Osteoblast (primary cell): ENCODE results near the gene GAL. TPM values are rescaled to one million over a fixed set of nuclear protein-coding genes. Genes with fewer than 3 reads are reported as not detected.
"Not testable (repeated sequence)": the region's sequence is repeated elsewhere in the genome, so short reads cannot be mapped to it uniquely, and the experiment has no call there.

ENCODE experiments used
- DNase-seq: peaks from one replicate; pipeline ENCODE4 v3.0.0; 2011; ENCODE audit warnings: low spot score, mixed read lengths; ENCODE audit not compliant: insufficient read length; ENCODE audit errors: missing footprints
- H2AFZ ChIP-seq: 2 replicates; pipeline ENCODE4 v1.6.0; 2011; ENCODE audit warnings: mild to moderate bottlenecking, low read length
- H3K27ac ChIP-seq: 2 replicates; pipeline ENCODE4 v1.5.1; 2011; ENCODE audit warnings: mild to moderate bottlenecking, low read depth, low read length, moderate library complexity
- H3K27me3 ChIP-seq: 2 replicates; pipeline ENCODE4 v1.6.0; 2012; ENCODE audit warnings: mild to moderate bottlenecking, control low read depth, inconsistent platforms, low read length, moderate library complexity; ENCODE audit not compliant: insufficient read depth
- H3K36me3 ChIP-seq: 2 replicates; pipeline ENCODE4 v1.5.1; 2011; ENCODE audit warnings: mild to moderate bottlenecking, low read length, control low read depth, moderate library complexity; ENCODE audit not compliant: insufficient read depth
- H3K4me1 ChIP-seq: 2 replicates; pipeline ENCODE4 v1.5.1; 2011; ENCODE audit warnings: mild to moderate bottlenecking, low read length, control low read depth, moderate library complexity; ENCODE audit not compliant: insufficient read depth
- H3K4me2 ChIP-seq: 2 replicates; pipeline ENCODE4 v1.6.0; 2011; ENCODE audit warnings: mild to moderate bottlenecking, low read length; ENCODE audit not compliant: insufficient read depth
- H3K4me3 ChIP-seq: fragments of 200-600 bp; sonication (generic); 3 replicates; pipeline ENCODE4 v1.5.1; 2012; ENCODE audit warnings: mild to moderate bottlenecking, low read length, inconsistent platforms; ENCODE audit not compliant: insufficient read depth
- H3K79me2 ChIP-seq: 2 replicates; pipeline ENCODE4 v1.6.0; 2012; ENCODE audit warnings: mild to moderate bottlenecking, low read length, control low read depth, inconsistent platforms; ENCODE audit not compliant: insufficient read depth
- H3K9me3 ChIP-seq: 2 replicates; pipeline ENCODE4 v1.5.1; 2011; ENCODE audit warnings: low read depth, low read length, control low read depth
- H4K20me1 ChIP-seq: 2 replicates; pipeline ENCODE4 v1.6.0; 2012; ENCODE audit warnings: mild to moderate bottlenecking, low read length, control low read depth; ENCODE audit not compliant: insufficient read depth
- CTCF ChIP-seq: IDR thresholded peaks from 2 replicates; pipeline ENCODE4 v1.5.1; 2011; ENCODE audit warnings: mild to moderate bottlenecking, low read depth, low read length, moderate library complexity; ENCODE audit errors: extremely low read depth
- total RNA-seq: library from RNA; depleted of rRNA; stranded (reverse); fragments of >200 nt; gene quantifications from 2 replicates; pipeline ENCODE4 v1.2.3, GENCODE V29; 2012

The GAL gene
- not detected in 2 replicates for total RNA-seq

- Histone ChIP-seq H3K27ac (no peak within 1 kb of the TSS), H3K4me2 (no peak within 1 kb of the TSS), H4K20me1 (peaks cover 7% of the 10 kb centered on the region), H3K4me3 (no peak within 1 kb of the TSS), H3K36me3 (no peaks in the 10 kb centered on the region), H3K4me1 (no peaks in the 10 kb centered on the region), H3K79me2 (no peaks in the 10 kb centered on the region), H2AFZ (no peak within 1 kb of the TSS), H3K9me3 (no peaks in the 10 kb centered on the region), H3K27me3 (peaks cover 62% of the 10 kb centered on the region)
- DNase-seq: peak; percentile 78
- TF ChIP-seq CTCF: no peak
Measured at GRCh38 chr11:68684385-68685356, at the start of gene GAL. TSS of gene GAL (plus strand) at chr11:68684544. CDS start at chr11:68684924, 380 bp downstream.

GRCh38 chr11:68634606-68635005, 49.7 kb upstream of the GAL start:
- H3K27ac ChIP-seq, H3K4me1 ChIP-seq, H3K4me3 ChIP-seq, H4K20me1 ChIP-seq, H3K9me3 ChIP-seq, DNase-seq, H3K79me2 ChIP-seq, H2AFZ ChIP-seq, H3K4me2 ChIP-seq, H3K36me3 ChIP-seq: not testable (repeated sequence)
- H3K27me3 ChIP-seq: peaks cover 23% of the 10 kb centered on the region

- not testable (repeated sequence) for DNase-seq, H3K4me3 ChIP-seq, H3K27ac ChIP-seq, H3K4me2 ChIP-seq, H3K36me3 ChIP-seq, H3K4me1 ChIP-seq, H3K9me3 ChIP-seq, H4K20me1 ChIP-seq, H3K79me2 ChIP-seq, H2AFZ ChIP-seq
- peaks cover 22% of the 10 kb centered on the region for H3K27me3 ChIP-seq
Measured at GRCh38 chr11:68635172-68635571, 49.2 kb upstream of the GAL start.

- not testable (repeated sequence) for H3K27ac ChIP-seq, H3K4me3 ChIP-seq, H3K9me3 ChIP-seq, DNase-seq, H4K20me1 ChIP-seq, H3K79me2 ChIP-seq, H3K36me3 ChIP-seq, H2AFZ ChIP-seq, H3K4me2 ChIP-seq, H3K4me1 ChIP-seq
- peaks cover 23% of the 10 kb centered on the region for H3K27me3 ChIP-seq
Measured at GRCh38 chr11:68635883-68636282, 48.5 kb upstream of the GAL start.

GRCh38 chr11:68639322-68639721, 45.0 kb upstream of the GAL start:
- not testable (repeated sequence) for DNase-seq, H3K27ac ChIP-seq, H4K20me1 ChIP-seq, H3K4me1 ChIP-seq, H3K79me2 ChIP-seq, H3K4me2 ChIP-seq, H3K9me3 ChIP-seq, H3K36me3 ChIP-seq, H3K4me3 ChIP-seq, H2AFZ ChIP-seq
- H3K27me3 ChIP-seq: peaks cover 21% of the 10 kb centered on the region
